Middle frontal gyrus (tissue), 1 donor: ENCODE data around the gene OR10J1.
"Not testable (repeated sequence)": the region's sequence is repeated elsewhere in the genome, so short reads cannot be mapped to it uniquely, and the experiment has no call there.

Experiments
- DNase-seq: peaks from one replicate; pipeline ENCODE4 v3.0.0-alpha.2; 2015; ENCODE audit warnings: low spot score; ENCODE audit errors: extremely low spot score

Gene OR10J1, protein sequence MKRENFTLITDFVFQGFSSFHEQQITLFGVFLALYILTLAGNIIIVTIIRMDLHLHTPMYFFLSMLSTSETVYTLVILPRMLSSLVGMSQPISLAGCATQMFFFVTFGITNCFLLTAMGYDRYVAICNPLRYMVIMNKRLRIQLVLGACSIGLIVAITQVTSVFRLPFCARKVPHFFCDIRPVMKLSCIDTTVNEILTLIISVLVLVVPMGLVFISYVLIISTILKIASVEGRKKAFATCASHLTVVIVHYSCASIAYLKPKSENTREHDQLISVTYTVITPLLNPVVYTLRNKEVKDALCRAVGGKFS

DNA sequence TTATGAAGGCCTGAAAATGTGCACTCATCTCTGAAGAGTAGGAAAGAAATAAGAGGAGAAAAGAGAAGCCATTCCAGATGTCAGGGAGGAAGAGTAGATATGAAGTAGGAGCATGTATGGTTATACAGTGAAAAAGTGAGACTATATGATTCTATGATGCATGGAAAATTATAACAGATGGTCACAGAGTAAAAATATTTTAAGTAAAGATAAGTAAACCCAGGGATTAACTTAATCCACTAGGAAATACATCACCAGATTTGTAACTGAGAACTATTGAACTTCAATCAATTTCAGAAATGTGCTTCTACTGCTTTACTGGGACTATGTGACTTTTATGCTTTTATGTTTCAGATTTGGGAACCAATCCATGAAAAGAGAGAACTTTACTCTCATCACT lies at the start of gene OR10J1:
Gene OR10J1, plus strand, starts transcription at position 301 of the 400 bp plus-strand sequence. Its CDS starts 70 bp downstream, at position 371.
- DNase-seq, result no peak

DNA sequence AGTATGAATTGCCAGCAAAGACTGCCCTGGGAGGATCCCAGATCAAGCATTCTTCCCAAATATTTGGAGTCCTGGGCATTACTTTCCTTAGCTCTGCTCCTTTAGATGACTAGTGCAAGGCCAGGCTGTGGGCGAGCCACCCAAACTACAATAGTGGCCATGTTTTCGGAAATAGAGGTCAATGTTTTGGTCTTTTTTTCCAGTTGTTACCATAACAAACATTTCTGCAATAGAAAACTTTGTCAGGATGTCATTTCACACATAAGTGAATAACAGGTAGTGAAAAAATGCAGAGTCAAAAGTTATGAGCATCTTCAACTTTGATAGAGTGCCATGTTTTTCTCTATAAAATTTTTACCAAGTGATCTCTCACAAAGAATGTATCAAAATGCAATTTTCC lies 32.7 kb upstream of the OR10J1 start:
- no peak for DNase-seq

DNA sequence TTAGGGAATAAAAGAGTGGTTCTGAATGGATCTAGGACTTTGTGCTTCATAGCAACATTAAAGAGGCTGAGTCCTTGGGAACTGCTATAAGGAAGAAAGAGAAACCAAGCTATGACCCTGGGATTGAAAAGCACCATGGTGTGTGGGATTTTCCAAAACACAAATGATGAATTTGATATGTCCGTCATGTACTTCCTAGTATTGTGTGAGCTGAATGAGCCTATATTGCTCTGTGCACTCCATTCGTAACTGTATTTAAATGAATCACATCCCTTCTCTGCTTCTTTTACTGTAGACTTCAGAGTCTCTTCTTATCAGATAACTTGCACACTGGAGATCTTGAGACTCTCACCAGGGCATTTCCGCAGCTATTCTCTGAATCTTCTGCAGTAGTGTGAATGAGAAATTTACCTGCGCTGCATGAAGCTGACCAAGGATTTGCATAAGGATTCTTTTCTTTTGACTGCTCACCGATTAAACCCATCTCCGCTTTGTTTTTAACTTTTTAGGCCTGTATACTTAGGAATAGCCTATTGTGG lies 30.6 kb upstream of the OR10J1 start:
- DNase-seq, result no peak

GRCh38 chr1:159421821-159422220 lies 17.7 kb upstream of the OR10J1 start:
- DNase-seq, result no peak

GRCh38 chr1:159428536-159428935 lies 11.0 kb upstream of the OR10J1 start:
- DNase-seq, result no peak

DNA sequence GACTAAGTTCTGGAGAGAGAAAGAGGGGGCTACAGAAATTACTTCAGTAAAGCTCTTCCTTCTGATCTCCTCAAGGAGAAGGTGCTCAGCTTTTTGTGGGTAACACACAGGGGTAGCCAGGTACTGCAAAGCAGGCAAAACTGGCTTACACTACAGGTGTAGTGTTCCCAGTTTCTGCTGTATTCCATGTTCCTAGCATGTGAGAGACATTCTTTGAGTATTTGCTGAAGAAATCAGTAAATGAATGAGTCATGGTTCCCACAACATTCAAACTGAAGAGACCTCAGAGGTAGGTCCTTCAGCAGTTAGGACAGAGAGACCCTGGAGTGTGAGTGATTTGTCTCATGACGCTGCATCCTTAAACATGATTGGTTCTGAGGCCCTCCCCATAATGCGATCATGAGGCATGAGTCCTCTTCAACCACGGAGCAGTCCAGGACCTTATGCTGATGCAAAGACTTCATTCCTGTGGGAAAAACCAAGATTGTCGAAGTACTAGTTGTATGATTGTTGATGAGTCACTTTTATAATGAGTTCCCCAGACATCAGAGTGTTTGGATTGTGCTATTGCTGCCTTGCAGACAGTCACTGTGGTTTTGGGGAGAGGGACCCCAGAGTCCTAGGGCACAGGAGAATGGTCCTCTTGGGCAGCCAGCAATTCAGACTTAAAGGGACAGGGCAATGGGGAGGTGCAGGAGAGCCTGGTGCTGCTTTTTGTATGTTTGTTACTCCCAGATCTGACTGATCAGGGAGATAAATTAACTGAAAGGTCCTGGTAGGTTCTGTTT lies 10.3 kb upstream of the OR10J1 start:
- no peak for DNase-seq

DNA sequence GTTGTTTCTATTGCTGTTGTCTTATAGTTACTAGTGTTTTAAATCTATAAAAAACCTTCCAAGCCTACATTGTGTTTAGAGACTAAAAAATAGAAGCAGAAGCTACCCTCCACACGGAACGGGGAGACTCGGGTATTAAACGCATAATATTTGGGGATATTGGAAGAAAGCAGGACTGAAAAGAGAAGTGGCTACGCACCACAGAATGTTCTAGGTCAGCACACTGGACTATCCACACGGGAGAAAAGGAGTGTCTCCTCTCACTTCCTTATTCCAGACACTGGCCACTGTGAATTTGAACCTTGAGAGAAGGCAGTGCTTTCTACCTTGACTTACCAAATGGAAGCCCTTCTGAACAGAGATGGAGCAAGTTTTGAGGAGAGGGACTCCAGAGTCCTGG lies 8.5 kb upstream of the OR10J1 start:
- DNase-seq, result no peak

GRCh38 chr1:159431904-159432303 lies 7.6 kb upstream of the OR10J1 start, which contains the start of gene OR10J4:
Gene OR10J4 (plus strand): TSS chr1:159432204.
- no peak for DNase-seq

- no peak for DNase-seq
Measured at GRCh38 chr1:159436469-159436868, 3.1 kb upstream of the OR10J1 start.

GRCh38 chr1:159441360-159441759 lies 1.8 kb downstream of the OR10J1 start:
- no peak for DNase-seq

DNA sequence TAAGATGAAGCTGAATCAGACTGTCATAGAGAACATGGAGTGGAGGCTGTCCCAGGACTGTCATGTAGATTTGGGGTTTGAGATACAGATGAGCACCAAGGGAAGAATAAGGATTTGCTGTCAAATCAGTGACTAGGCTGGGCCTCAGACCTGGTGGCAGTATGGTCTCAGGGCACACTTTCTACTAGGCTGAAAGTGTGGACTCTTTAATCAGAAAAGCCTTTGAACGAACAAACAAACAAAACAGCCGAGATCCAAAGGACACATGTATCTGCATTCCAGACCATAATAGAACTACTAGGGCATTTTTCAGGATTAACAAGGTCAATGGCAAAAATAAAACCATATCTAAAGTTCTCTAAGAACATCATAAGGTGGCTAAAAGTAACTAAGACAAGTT lies 2.9 kb downstream of the OR10J1 start:
- DNase-seq, result no peak

GRCh38 chr1:159443066-159443750 lies 3.7 kb downstream of the OR10J1 start:
- no peak for DNase-seq

GRCh38 chr1:159444511-159444910 lies 5.0 kb downstream of the OR10J1 start:
- DNase-seq, result no peak

DNA sequence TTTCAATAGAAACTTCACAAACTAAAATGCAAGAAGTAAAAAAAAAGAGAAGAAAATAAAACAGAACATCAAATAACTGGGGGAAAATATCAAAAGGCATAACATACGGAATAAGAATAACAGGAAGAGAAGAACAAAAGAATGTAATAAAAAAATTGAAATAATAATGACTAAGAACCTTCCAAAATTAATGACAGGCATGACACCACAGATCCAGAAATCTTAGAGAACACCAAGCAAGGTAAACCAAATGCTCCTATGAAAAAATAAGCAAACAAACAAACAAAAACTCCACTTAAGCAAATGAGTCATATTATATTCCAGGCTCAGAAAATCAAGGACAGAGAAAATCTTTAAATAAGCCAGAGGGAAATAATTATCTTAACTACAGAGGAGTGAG lies 8.7 kb downstream of the OR10J1 start:
- no peak for DNase-seq

DNA sequence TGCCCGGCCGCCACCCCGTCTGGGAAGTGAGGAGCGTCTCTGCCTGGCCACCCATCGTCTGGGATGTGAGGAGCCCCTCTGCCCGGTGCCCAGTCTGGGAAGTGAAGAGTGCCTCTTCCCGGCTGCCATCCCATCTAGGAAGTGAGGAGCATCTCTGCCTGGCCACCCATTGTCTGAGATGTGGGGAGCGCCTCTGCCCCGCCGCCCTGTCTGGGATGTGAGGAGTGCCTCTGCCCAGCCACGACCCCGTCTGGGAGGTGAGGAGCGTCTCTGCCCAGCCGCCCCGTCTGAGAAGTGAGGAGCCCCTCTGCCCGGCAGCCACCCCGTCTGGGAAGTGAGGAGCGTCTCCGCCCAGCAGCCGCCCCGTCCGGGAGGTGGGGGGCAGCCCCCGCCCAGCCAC lies 10.1 kb downstream of the OR10J1 start:
- not testable (repeated sequence) for DNase-seq

- DNase-seq, result no peak
Measured at GRCh38 chr1:159459551-159459950, 20.0 kb downstream of the OR10J1 start.

GRCh38 chr1:159465191-159465603 lies 25.7 kb downstream of the OR10J1 start:
- no peak for DNase-seq

- no peak for DNase-seq
Measured at GRCh38 chr1:159468321-159468720, 28.8 kb downstream of the OR10J1 start.

DNA sequence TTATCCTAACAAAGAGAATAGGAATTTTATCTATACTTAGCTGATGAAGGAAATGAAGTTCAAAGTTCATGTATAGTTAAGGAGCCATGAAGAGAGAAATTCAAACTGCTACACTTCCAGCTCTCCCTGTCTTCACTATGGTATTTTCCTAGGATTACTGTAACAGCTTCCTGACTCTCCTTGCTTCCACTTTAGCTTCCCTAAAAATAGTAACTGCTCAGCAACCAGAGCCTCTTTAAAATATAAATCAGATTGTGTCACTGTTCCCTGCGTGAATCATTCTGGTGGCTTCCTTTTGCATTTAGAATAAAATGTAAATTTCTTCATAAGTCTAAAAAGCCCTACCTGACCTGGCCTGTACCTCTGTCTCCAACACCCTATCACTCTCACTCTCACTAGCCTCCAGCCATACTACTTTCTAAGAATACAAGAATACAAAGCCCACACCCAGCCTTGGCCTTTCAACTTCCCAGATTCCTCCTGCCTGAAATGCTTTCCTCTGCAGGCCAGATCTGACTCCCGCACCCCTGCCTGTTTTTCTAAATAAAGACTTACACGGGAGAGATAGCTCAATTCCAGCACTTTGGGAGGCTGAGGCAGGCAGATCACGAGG lies 30.5 kb downstream of the OR10J1 start:
- DNase-seq, result no peak

GRCh38 chr1:159473335-159473734 lies 33.8 kb downstream of the OR10J1 start:
- no peak for DNase-seq

- no peak for DNase-seq
Measured at GRCh38 chr1:159474926-159475325, 35.4 kb downstream of the OR10J1 start.
